Ovary (tissue), 10 donors: ENCODE measurements around the gene SPINK6. TPM values are rescaled to one million over a fixed set of nuclear protein-coding genes. Genes with fewer than 3 reads are reported as not detected.

Source experiments
- DNase-seq, 5 donors: peaks; one replicate each; pipeline ENCODE4 v3.0.0-alpha.2; 2019 to 2020
- H3K27ac ChIP-seq, 2 donors: fragments of 200-600 bp; one replicate each; pipeline versions ENCODE4 v1.5.1 to v1.8.0; 2019 to 2022
- H3K27me3 ChIP-seq: fragments of 200-600 bp; one replicate; pipeline ENCODE4 v1.8.0; 2022
- H3K36me3 ChIP-seq: fragments of 200-600 bp; sonication (generic); one replicate; pipeline ENCODE4 v1.5.1; 2019
- H3K4me1 ChIP-seq: one replicate; pipeline ENCODE4 v1.8.1; 2013; ENCODE audit warnings: mild to moderate bottlenecking, moderate library complexity; ENCODE audit not compliant: insufficient read depth
- H3K4me3 ChIP-seq: fragments of 200-600 bp; sonication (generic); one replicate; pipeline ENCODE4 v1.5.1; 2017
- H3K9me3 ChIP-seq, 2 donors: fragments of 200-600 bp in 1 of 2; sonication (generic) in 1 of 2; one replicate each; pipeline versions ENCODE4 v1.5.1 to v1.8.1; 2013 to 2019; ENCODE audit warnings: mild to moderate bottlenecking in 1 of 2, moderate library complexity in 1 of 2
- CTCF ChIP-seq, 3 donors: fragments of 450-650 bp in 2 of 3; fragments of 200-600 bp in 1 of 3; IDR thresholded peaks; one replicate each; pipeline versions ENCODE4 v1.5.1 to v1.8.0; 2016 to 2022; ENCODE audit warnings: antibody characterized with exemption in 3 of 3, mild to moderate bottlenecking in 1 of 3
- EP300 ChIP-seq: sonication (generic); formaldehyde crosslinking; IDR thresholded peaks from one replicate; pipeline ENCODE4 v1.6.1; 2017; ENCODE audit warnings: antibody characterized with exemption
- POLR2A ChIP-seq: fragments of 450-650 bp; IDR thresholded peaks from one replicate; pipeline ENCODE4 v1.6.1; 2017; ENCODE audit warnings: antibody characterized with exemption, mild to moderate bottlenecking, moderate library complexity
- WGBS, 3 donors: extraction: QIAGEN DNeasy Blood & Tissue Kit in 1 of 3; methylation state at CpG; one replicate each; pipeline versions ENCODE4 v1.1.5 to v1.1.7; 2013 to 2017; 5-methylcytosine and 5-hydroxymethylcytosine counted together
- intact Hi-C, 4 donors: fragments of 100-400 bp; cut with DNase I; formaldehyde crosslinking; loops; one replicate each; pipeline versions ENCODE4 v1.11.0 to v1.15.1; 2022 to 2023
- long read RNA-seq, 3 donors: library from polyadenylated mRNA in 2 of 3; unstranded in 2 of 3; transcript quantifications; one replicate each; pipeline ENCODE4 v2.0.0 and lab custom pipeline, GENCODE V29; 2021 to 2026
- polyA plus RNA-seq, 2 donors: library from polyadenylated mRNA; stranded (reverse); fragments of 200-250 nt in 1 of 2; fragments of 350-450 nt in 1 of 2; fragmentation: Illumina TruSeq in 1 of 2; extraction: RNeasy Lipid Tissue Mini Kit (QIAGEN cat#74804) in 1 of 2; gene quantifications; one replicate each; pipeline ENCODE4 v1.2.3, GENCODE V29; 2013 to 2014
- total RNA-seq, 7 donors: library from RNA; depleted of rRNA in 2 of 7; stranded (reverse); fragments of >200 nt in 2 of 7; fragmentation: NEBNext Ultra II Directional in 3 of 7; extraction: Animal tissue kit (Norgen Biotek cat#: 25700) in 3 of 7; gene quantifications; one replicate each; pipeline versions ENCODE4 v1.1.0 to v1.2.4, GENCODE V29; 2016 to 2023
- donor health status: DM: no; HTN: no; CAD: no; lungs with moderate emphysema.
- donor health status: DM: no; HTN: no; CAD: no.
- donor health status: Bipolar disorder and iron deficiency.
- donor health status: DM: yes; HTN: yes; CAD: no.
- donor health status: DM: no; HTN: no; CAD: no.
- donor health status: DM: yes; HTN: yes; CAD: no.

Gene SPINK6
- total RNA-seq (under 1 TPM in 1 of 7 donors, not detected in 6; 0.57 TPM), polyA plus RNA-seq (not detected)
- long read RNA-seq, donor 1, result 0 reads
- long read RNA-seq, donor 2, result 0 reads
- long read RNA-seq, donor 3, result 0 reads

GRCh38 chr5:148202531-148203203, at the start of gene SPINK6:
TSS of gene SPINK6 (plus strand) at chr5:148203042. CDS start at chr5:148203097, 55 bp downstream.
- Histone ChIP-seq H3K4me3 (no peak within 1 kb of the TSS), H3K4me1 (peaks cover 1% of the 10 kb centered on the region), H3K9me3 (no peaks in the 10 kb centered on the region), H3K36me3 (no peaks in the 10 kb centered on the region), H3K27me3 (no peaks in the 10 kb centered on the region), H3K27ac (no peak within 1 kb of the TSS)
- no peak for DNase-seq
- 94 to 99% (median 96%) methylated on average over 2 of the region's 2 CpGs for WGBS, 3 donors
- TF ChIP-seq EP300 (no peak), CTCF (IDR thresholded peaks at IDR 0.05) (no peak), POLR2A (no peak)
- intact Hi-C loops, result no loop called here

GRCh38 chr5:148156609-148157008, 46.2 kb upstream of the SPINK6 start:
- WGBS, 3 donors, result 89 to 96% (median 90%) methylated on average over 1 of the region's 1 CpG
- intact Hi-C loops, result no loop called here

GRCh38 chr5:148162038-148162437, 40.8 kb upstream of the SPINK6 start:
- TF ChIP-seq CTCF (IDR thresholded peaks at IDR 0.05) (no peak), POLR2A (no peak), EP300 (no peak)
- DNase-seq, result no peak

More at GRCh38 chr5:148156609-148157008, 46.2 kb upstream of the SPINK6 start:
- H3K4me1 ChIP-seq, result no peaks in the 10 kb centered on the region
- no peak for DNase-seq
- no peak overlapping the region for H3K27ac ChIP-seq
- no peaks in the 10 kb centered on the region for H3K9me3 ChIP-seq
- H3K36me3 ChIP-seq, result no peaks in the 10 kb centered on the region
- H3K27me3 ChIP-seq, result no peaks in the 10 kb centered on the region
- H3K4me3 ChIP-seq, result no peak overlapping the region
- TF ChIP-seq POLR2A (no peak), EP300 (no peak), CTCF (IDR thresholded peaks at IDR 0.05) (no peak)

GRCh38 chr5:148163345-148163744, 39.5 kb upstream of the SPINK6 start:
- Histone ChIP-seq H3K9me3 (no peaks in the 10 kb centered on the region), H3K4me3 (no peak overlapping the region), H3K36me3 (no peaks in the 10 kb centered on the region), H3K4me1 (no peaks in the 10 kb centered on the region), H3K27me3 (no peaks in the 10 kb centered on the region), H3K27ac (no peak overlapping the region)
- no peak for DNase-seq
- 65 to 95% (median 76%) methylated on average over 1 of the region's 1 CpG for WGBS, 3 donors
- intact Hi-C loops, result no loop called here
- TF ChIP-seq CTCF (IDR thresholded peaks at IDR 0.05) (no peak), POLR2A (no peak), EP300 (no peak)

More at GRCh38 chr5:148162038-148162437, 40.8 kb upstream of the SPINK6 start:
- H3K4me3 ChIP-seq, result no peak overlapping the region
- H3K27ac ChIP-seq, result no peak overlapping the region
- intact Hi-C loops, result no loop called here
- H3K27me3 ChIP-seq, result no peaks in the 10 kb centered on the region
- H3K9me3 ChIP-seq, result no peaks in the 10 kb centered on the region
- WGBS, 3 donors, result 94% methylated on average over 1 of the region's 1 CpG
- no peaks in the 10 kb centered on the region for H3K36me3 ChIP-seq
- H3K4me1 ChIP-seq, result no peaks in the 10 kb centered on the region
